OCI-LY3 (cell line): ENCODE data around the gene ST8SIA1.

ENCODE experiments used
- EZH2phosphoT487 ChIP-seq: fragments of 200-600 bp; shearing (Covaris generic); IDR thresholded peaks from 2 replicates; pipeline ENCODE4 v1.6.1; 2018; ENCODE audit warnings: antibody characterized with exemption, mixed run types, low read depth
- TF ChIP-seq, protein P1 (sequence below): fragments of 200-600, 300-600 bp; sonication (generic); IDR thresholded peaks from 2 replicates; pipeline ENCODE4 v1.5.1; 2014; ENCODE audit warnings: antibody characterized with exemption, low read length, low read depth

DNA sequence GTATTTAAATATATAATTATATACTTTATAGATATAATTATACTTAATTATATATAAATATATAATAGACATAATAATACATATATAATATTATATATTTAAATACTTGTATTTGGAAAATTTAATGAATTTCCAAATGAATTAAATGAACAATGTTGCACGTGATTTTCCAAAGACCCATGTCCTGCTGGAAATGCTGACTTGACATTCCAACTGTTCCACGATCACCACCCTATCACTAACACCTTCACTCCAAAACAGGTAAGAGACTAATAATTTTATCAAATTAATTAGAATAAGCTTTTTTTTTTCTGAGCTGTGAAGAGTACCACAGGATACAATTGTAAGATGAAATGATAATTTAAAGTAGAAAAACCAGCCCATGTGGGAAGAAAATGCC lies 103.4 kb downstream of the ST8SIA1 start:
- TF ChIP-seq, protein P1, sequence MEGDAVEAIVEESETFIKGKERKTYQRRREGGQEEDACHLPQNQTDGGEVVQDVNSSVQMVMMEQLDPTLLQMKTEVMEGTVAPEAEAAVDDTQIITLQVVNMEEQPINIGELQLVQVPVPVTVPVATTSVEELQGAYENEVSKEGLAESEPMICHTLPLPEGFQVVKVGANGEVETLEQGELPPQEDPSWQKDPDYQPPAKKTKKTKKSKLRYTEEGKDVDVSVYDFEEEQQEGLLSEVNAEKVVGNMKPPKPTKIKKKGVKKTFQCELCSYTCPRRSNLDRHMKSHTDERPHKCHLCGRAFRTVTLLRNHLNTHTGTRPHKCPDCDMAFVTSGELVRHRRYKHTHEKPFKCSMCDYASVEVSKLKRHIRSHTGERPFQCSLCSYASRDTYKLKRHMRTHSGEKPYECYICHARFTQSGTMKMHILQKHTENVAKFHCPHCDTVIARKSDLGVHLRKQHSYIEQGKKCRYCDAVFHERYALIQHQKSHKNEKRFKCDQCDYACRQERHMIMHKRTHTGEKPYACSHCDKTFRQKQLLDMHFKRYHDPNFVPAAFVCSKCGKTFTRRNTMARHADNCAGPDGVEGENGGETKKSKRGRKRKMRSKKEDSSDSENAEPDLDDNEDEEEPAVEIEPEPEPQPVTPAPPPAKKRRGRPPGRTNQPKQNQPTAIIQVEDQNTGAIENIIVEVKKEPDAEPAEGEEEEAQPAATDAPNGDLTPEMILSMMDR: no peak
- TF ChIP-seq EZH2phosphoT487: no peak
